ENCODE measurements around the gene MUTYH. TPM values are rescaled to one million over a fixed set of nuclear protein-coding genes. Genes with fewer than 3 reads are reported as not detected.
"Not testable (repeated sequence)": the region's sequence is repeated elsewhere in the genome, so short reads cannot be mapped to it uniquely, and the experiment has no call there.

The MUTYH gene
- total RNA-seq, 4 donors from 2014 or later, result 15.3 to 22.6 (median 18.0) TPM

- not testable (repeated sequence) for H3K36me3 ChIP-seq, H3K9me3 ChIP-seq, H3K27me3 ChIP-seq
- WGBS, 2 donors (ENCODE audit: low coverage in 1 of 2), result 0 to 25% methylated on average over 2 to 6 of the region's 7 CpGs
- peak in 2 of 4 experiments; percentile 30 to 38 for TF ChIP-seq CTCF (IDR thresholded peaks at IDR 0.05)
- Histone ChIP-seq H3K27ac (peak overlapping the region; percentile 4 to 85 (median 76)), H3K4me3 (peak overlapping the region in 1 of 2 donors; percentile 18), H3K4me1 (peaks cover 3 to 22% (median 12%) of the 10 kb centered on the region in 3 donors)
- peak; percentile 87 for ATAC-seq
Measured at GRCh38 chr1:45360981-45361380, 20.7 kb upstream of the MUTYH start.

DNA sequence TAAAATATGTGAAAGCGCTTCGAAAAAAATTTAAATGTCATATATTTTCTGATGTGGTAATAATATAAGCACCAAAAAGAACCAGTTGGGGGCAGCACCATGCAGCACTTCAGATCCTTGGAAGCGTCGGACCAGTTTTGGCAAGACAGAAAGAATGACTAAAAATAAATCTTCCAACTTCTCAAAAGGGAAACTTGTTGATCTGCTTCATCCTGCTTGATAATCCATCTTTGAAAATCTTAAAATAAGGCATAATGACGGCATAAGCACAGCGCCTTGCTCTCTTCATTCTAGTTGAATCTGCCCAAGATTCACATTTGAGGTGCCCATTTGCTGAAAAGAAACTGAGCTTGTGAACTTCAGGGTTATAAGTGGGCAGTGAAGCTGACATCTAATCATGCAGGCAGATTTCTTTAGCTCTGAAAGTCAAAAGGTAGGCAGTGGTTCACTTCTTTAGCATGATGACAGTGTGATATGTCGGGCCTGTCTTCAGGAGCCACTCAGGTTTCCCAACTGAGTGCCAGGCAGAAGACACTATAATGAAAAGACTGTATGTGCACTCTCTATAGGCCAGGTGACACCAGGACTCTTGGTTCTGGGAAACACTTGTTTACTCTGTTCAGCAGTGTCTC lies 19.8 kb upstream of the MUTYH start:
- ATAC-seq, result peak; percentile 70
- Histone ChIP-seq H3K27ac (peak overlapping the region; percentile 64 to 85 (median 76)), H3K4me1 (peaks cover 3 to 22% (median 12%) of the 10 kb centered on the region in 3 donors), H3K36me3 (peaks cover 0 to 1% of the 10 kb centered on the region in 2 donors), H3K4me3 (no peak overlapping the region), H3K27me3 (no peaks in the 10 kb centered on the region), H3K9me3 (no peaks in the 10 kb centered on the region)
- WGBS, 2 donors (ENCODE audit: low coverage in 1 of 2), result 2 to 6% methylated on average over 7 of the region's 7 CpGs
- peak; percentile 74 to 79 (median 77) for TF ChIP-seq CTCF (IDR thresholded peaks at IDR 0.05)
- TF ChIP-seq POLR2AphosphoS5 (IDR thresholded peaks at IDR 0.05), result peak; percentile 33
- TF ChIP-seq POLR2A (IDR thresholded peaks at IDR 0.05), result no peak
- TF ChIP-seq EP300 (IDR thresholded peaks at IDR 0.05), result no peak

DNA sequence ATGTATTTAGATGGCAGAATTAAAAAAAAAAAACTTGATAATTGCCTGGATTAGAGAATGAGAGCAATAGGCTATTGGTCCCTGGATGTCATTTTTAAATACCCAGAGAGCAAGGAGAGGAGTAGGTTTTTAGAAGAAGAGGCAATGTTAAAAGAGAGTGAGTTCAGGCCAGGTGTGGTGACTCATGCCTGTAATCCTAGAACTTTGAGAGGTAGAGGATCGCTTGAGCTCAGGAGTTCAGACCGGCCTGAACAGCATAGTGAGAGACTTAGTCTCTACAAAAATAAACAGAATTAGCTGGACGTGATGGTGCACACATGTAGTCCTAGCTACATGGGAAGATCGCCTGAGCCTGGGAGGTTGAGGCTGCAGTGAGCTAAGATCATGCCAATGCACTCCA lies 15.9 kb upstream of the MUTYH start:
- Histone ChIP-seq H3K9me3 (no peaks in the 10 kb centered on the region), H3K4me3 (no peak overlapping the region), H3K27me3 (no peaks in the 10 kb centered on the region), H3K27ac (no peak overlapping the region), H3K4me1 (peaks cover 3 to 14% (median 12%) of the 10 kb centered on the region in 3 donors), H3K36me3 (peaks cover 0 to 8% of the 10 kb centered on the region in 2 donors)
- 57 to 59% methylated on average over 3 to 4 of the region's 4 CpGs for WGBS, 2 donors (ENCODE audit: low coverage in 1 of 2)
- ATAC-seq, result no peak
- TF ChIP-seq POLR2A (IDR thresholded peaks at IDR 0.05) (no peak), CTCF (IDR thresholded peaks at IDR 0.05) (no peak), POLR2AphosphoS5 (IDR thresholded peaks at IDR 0.05) (no peak), EP300 (IDR thresholded peaks at IDR 0.05) (no peak)

DNA sequence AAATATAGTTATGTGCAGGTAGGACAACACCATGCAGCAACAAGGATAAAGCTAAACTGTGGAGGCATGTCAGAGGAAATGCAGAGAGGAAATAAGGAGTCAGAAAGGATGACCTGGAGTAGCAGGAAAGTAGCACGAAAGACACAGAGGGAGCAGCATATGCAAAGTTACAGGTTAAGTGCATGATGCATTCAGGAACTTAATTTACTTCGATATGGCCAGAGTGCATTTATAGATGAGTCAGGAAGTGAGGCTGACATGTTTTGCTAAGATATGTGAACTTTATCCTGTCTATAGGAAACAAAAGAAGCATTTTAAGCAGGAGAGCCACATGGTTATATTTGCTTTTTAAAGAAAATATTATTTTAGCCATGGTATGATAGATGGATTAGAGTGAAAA lies 15.4 kb upstream of the MUTYH start:
- no peak for ATAC-seq
- Histone ChIP-seq H3K36me3 (peaks cover 0 to 8% of the 10 kb centered on the region in 2 donors), H3K27ac (no peak overlapping the region), H3K27me3 (no peaks in the 10 kb centered on the region), H3K9me3 (no peaks in the 10 kb centered on the region), H3K4me1 (peaks cover 3 to 9% (median 8%) of the 10 kb centered on the region in 3 donors), H3K4me3 (no peak overlapping the region)
- TF ChIP-seq POLR2AphosphoS5 (IDR thresholded peaks at IDR 0.05) (no peak), POLR2A (IDR thresholded peaks at IDR 0.05) (no peak), EP300 (IDR thresholded peaks at IDR 0.05) (no peak), CTCF (IDR thresholded peaks at IDR 0.05) (no peak)
- WGBS, 2 donors (ENCODE audit: low coverage in 1 of 2), result 62 to 71% methylated on average over 2 of the region's 2 CpGs

GRCh38 chr1:45354838-45355237 lies 14.6 kb upstream of the MUTYH start:
- 82 to 91% methylated on average over 4 of the region's 4 CpGs for WGBS, 2 donors (ENCODE audit: low coverage in 1 of 2)
- ATAC-seq, result no peak

More at GRCh38 chr1:45354838-45355237, 14.6 kb upstream of the MUTYH start:
- TF ChIP-seq EP300 (IDR thresholded peaks at IDR 0.05), result no peak
- TF ChIP-seq POLR2AphosphoS5 (IDR thresholded peaks at IDR 0.05), result no peak
- TF ChIP-seq POLR2A (IDR thresholded peaks at IDR 0.05), result no peak
- no peak for TF ChIP-seq CTCF (IDR thresholded peaks at IDR 0.05)
- Histone ChIP-seq H3K36me3 (peaks cover 0 to 8% of the 10 kb centered on the region in 2 donors), H3K9me3 (no peaks in the 10 kb centered on the region), H3K27me3 (no peaks in the 10 kb centered on the region), H3K4me3 (no peak overlapping the region), H3K4me1 (peaks cover 0 to 3% (median 0%) of the 10 kb centered on the region in 3 donors), H3K27ac (no peak overlapping the region)

All from gastroesophageal sphincter (tissue), 4 donors.